OCI-LY7 (cell line): Measurements from ENCODE around the gene ARF3. TPM values are rescaled to one million over a fixed set of nuclear protein-coding genes. Genes with fewer than 3 reads are reported as not detected.

Experiments
- BruUV-seq: library from RNA; stranded (reverse); fragments of 400-500 nt; replicated peaks from 2 replicates; lab custom pipeline; 2021; lab: Mats Ljungman, UMichigan
- CTCF ChIA-PET: fragments of 300-600 bp; sonication (Branson Sonifier 250); formaldehyde crosslinking; loops from one replicate; lab custom pipeline; 2022; ENCODE audit warnings: antibody characterized with exemption; ENCODE audit not compliant: unreplicated experiment; lab: Charles Lee
- POLR2A ChIA-PET: fragments of 300-600 bp; sonication (Branson Sonifier 250); formaldehyde crosslinking; loops from one replicate; lab custom pipeline; 2022; ENCODE audit warnings: antibody characterized with exemption; lab: Charles Lee
- DNase-seq: peaks from one replicate; pipeline ENCODE4 v3.0.0-alpha.2; 2015; ENCODE audit warnings: low spot score
- H2AFZ ChIP-seq: fragments of 200-600 bp; sonication (generic), shearing (Covaris generic); 2 replicates; pipeline ENCODE4 v1.6.1; 2014; ENCODE audit warnings: mild to moderate bottlenecking, antibody characterized with exemption, low read length, moderate library complexity
- H3K27ac ChIP-seq: fragments of 200-600 bp; sonication (generic); 2 replicates; pipeline ENCODE4 v1.5.1; 2014; ENCODE audit warnings: mixed run types, low read depth, mild to moderate bottlenecking, moderate library complexity, low read length, inconsistent platforms; ENCODE audit not compliant: poor library complexity, severe bottlenecking
- H3K36me3 ChIP-seq: fragments of 200-600 bp; sonication (generic); 2 replicates; pipeline ENCODE4 v1.6.1; 2014; ENCODE audit warnings: mild to moderate bottlenecking, antibody characterized with exemption, low read length, moderate library complexity, mixed read lengths; ENCODE audit not compliant: insufficient read depth
- H3K4me1 ChIP-seq: fragments of 200-600 bp; sonication (generic); 2 replicates; pipeline ENCODE4 v1.5.1; 2014; ENCODE audit warnings: mild to moderate bottlenecking, low read length; ENCODE audit not compliant: insufficient read depth, poor library complexity, severe bottlenecking
- H3K4me2 ChIP-seq: fragments of 200-600 bp; sonication (generic); 2 replicates; pipeline ENCODE4 v1.6.1; 2014; ENCODE audit warnings: mild to moderate bottlenecking, low read length
- H3K4me3 ChIP-seq: fragments of 200-600 bp; sonication (generic); 2 replicates; pipeline ENCODE4 v1.5.1; 2014; ENCODE audit warnings: mild to moderate bottlenecking, low read depth, low read length; ENCODE audit not compliant: poor library complexity, severe bottlenecking
- H3K79me2 ChIP-seq: fragments of 200-600 bp; sonication (generic); 2 replicates; pipeline ENCODE4 v1.6.1; 2016; ENCODE audit warnings: low read depth, mild to moderate bottlenecking, low read length, moderate library complexity, mixed read lengths; ENCODE audit not compliant: insufficient read depth
- H3K9me2 ChIP-seq: fragments of 200-600 bp; sonication (generic); 2 replicates; pipeline ENCODE4 v1.6.1; 2016; ENCODE audit warnings: mild to moderate bottlenecking, low read length, mixed read lengths; ENCODE audit not compliant: insufficient read depth
- H3K9me3 ChIP-seq: fragments of 200-600 bp; sonication (generic); 2 replicates; pipeline ENCODE4 v1.6.1; 2014; ENCODE audit warnings: mild to moderate bottlenecking, mixed run types, low read length, mixed read lengths
- H4K20me1 ChIP-seq: fragments of 200-600 bp; sonication (generic); 2 replicates; pipeline ENCODE4 v1.6.1; 2014; ENCODE audit warnings: mild to moderate bottlenecking, antibody characterized with exemption, low read length, moderate library complexity, mixed read lengths; ENCODE audit not compliant: insufficient read depth
- CTCF ChIP-seq: fragments of 200-600 bp; sonication (generic); conservative IDR thresholded peaks from 2 replicates; pipeline ENCODE4 v1.5.1; 2014; ENCODE audit warnings: mild to moderate bottlenecking, antibody characterized with exemption, low read length, moderate library complexity, mixed read lengths
- EZH2phosphoT487 ChIP-seq: fragments of 200-600 bp; sonication (generic); IDR thresholded peaks from 2 replicates; pipeline ENCODE4 v1.6.1; 2018; ENCODE audit warnings: low read depth, borderline replicate concordance, mild to moderate bottlenecking, mixed run types, antibody characterized with exemption, low read length, moderate library complexity, mixed read lengths
- intact Hi-C: fragments of 100-400 bp; cut with micrococcal nuclease; formaldehyde crosslinking; loops from one replicate; pipeline ENCODE4 v1.10.0; 2022; ENCODE audit not compliant: unreplicated experiment
- total RNA-seq, 2 experiments: library from RNA; depleted of rRNA in 1 of 2; stranded (reverse); fragments of >200 nt in 1 of 2; shearing (Covaris generic) in 1 of 2; gene quantifications; 2 replicates each; pipeline ENCODE4 v1.2.3, GENCODE V29; 2014 to 2022

ARF3 gene
- total RNA-seq, 2 experiments from 2014 or later, result 41.2 to 133 TPM

GRCh38 chr12:48933664-48934311, 23.5 kb downstream of the ARF3 start:
- H2AFZ ChIP-seq, result no peak overlapping the region
- no TSS peak for BruUV-seq
- no peak overlapping the region for H3K27ac ChIP-seq
- no peaks in the 10 kb centered on the region for H3K79me2 ChIP-seq
- CTCF ChIA-PET, result no interaction called here
- POLR2A ChIA-PET, result no interaction called here
- no peaks in the 10 kb centered on the region for H3K9me2 ChIP-seq
- TF ChIP-seq EZH2phosphoT487 (no peak), CTCF (no peak)
- intact Hi-C loops, result no loop called here
- H3K36me3 ChIP-seq, result peaks cover 79% of the 10 kb centered on the region
- no peaks in the 10 kb centered on the region for H3K9me3 ChIP-seq
- no peaks in the 10 kb centered on the region for H4K20me1 ChIP-seq
- H3K4me2 ChIP-seq, result no peak overlapping the region
- no peak for DNase-seq
- H3K4me3 ChIP-seq, result no peak overlapping the region
- no peaks in the 10 kb centered on the region for H3K4me1 ChIP-seq

- intact Hi-C loops, result no loop called here
- DNase-seq, result no peak
These were observed 24.4 kb downstream of the ARF3 start for GRCh38 chr12:48932878-48933277.

More at GRCh38 chr12:48932878-48933277, 24.4 kb downstream of the ARF3 start:
- Histone ChIP-seq H3K27ac (no peak overlapping the region), H3K4me2 (no peak overlapping the region), H3K9me2 (no peaks in the 10 kb centered on the region), H3K79me2 (no peaks in the 10 kb centered on the region), H2AFZ (no peak overlapping the region), H3K4me3 (no peak overlapping the region), H3K36me3 (peaks cover 72% of the 10 kb centered on the region), H3K9me3 (no peaks in the 10 kb centered on the region), H4K20me1 (no peaks in the 10 kb centered on the region), H3K4me1 (no peaks in the 10 kb centered on the region)
- TF ChIP-seq CTCF (no peak), EZH2phosphoT487 (no peak)
- ChIA-PET CTCF (no interaction called here), POLR2A (no interaction called here)
- no TSS peak for BruUV-seq
